IMR-90 (cell line): Measurements from ENCODE around the gene PDCD6IP. TPM values are rescaled to one million over a fixed set of nuclear protein-coding genes. Genes with fewer than 3 reads are reported as not detected.

Experiments used
- ATAC-seq: fragments of 200-7000 bp; cut with Tn5 transposase; 2 replicates; pipeline ENCODE4 v1.9.1; 2020; ENCODE audit warnings: low read depth, mild to moderate bottlenecking, moderate library complexity
- BruUV-seq: library from RNA; stranded (reverse); fragments of 400-500 nt; replicated peaks from 2 replicates; lab custom pipeline; 2021; lab: Mats Ljungman, UMichigan
- CTCF ChIA-PET: fragments of 300-600 bp; formaldehyde crosslinking; extraction: SDS; loops from one replicate; lab custom pipeline; 2021; ENCODE audit warnings: antibody characterized with exemption; lab: Yijun Ruan, JAX
- POLR2A ChIA-PET: fragments of 300-600 bp; sonication (Branson Sonifier 250); formaldehyde crosslinking; loops from one replicate; lab custom pipeline; 2022; ENCODE audit warnings: antibody characterized with exemption; ENCODE audit not compliant: unreplicated experiment; lab: Charles Lee
- DNase-seq: peaks from one replicate; pipeline ENCODE4 v3.0.0; 2013
- H2AFZ ChIP-seq: replicated peaks from 2 replicates; pipeline ENCODE3; 2013; ENCODE audit warnings: low read length, mild to moderate bottlenecking; ENCODE audit not compliant: poor library complexity
- H2AK5ac ChIP-seq: 2 replicates; pipeline ENCODE4 v1.6.1; 2013; ENCODE audit warnings: low read depth, low read length, inconsistent platforms
- H2AK9ac ChIP-seq: replicated peaks from 2 replicates; pipeline ENCODE3; 2013; ENCODE audit warnings: mild to moderate bottlenecking, low read depth, low read length, moderate library complexity; ENCODE audit not compliant: poor library complexity
- H2BK120ac ChIP-seq: 2 replicates; pipeline ENCODE4 v1.6.1; 2013; ENCODE audit warnings: low read depth, low read length, inconsistent platforms
- H2BK15ac ChIP-seq: 3 replicates; pipeline ENCODE4 v1.6.1; 2013; ENCODE audit warnings: low read depth, low read length, inconsistent platforms
- H2BK20ac ChIP-seq: 2 replicates; pipeline ENCODE4 v1.6.1; 2013; ENCODE audit warnings: low read depth, mild to moderate bottlenecking, inconsistent platforms, low read length, moderate library complexity
- H2BK5ac ChIP-seq: 2 replicates; pipeline ENCODE4 v1.6.1; 2013; ENCODE audit warnings: mild to moderate bottlenecking, low read depth, low read length, inconsistent platforms; ENCODE audit not compliant: poor library complexity, severe bottlenecking
- H3K14ac ChIP-seq: replicated peaks from 2 replicates; pipeline ENCODE4 v1.6.1; 2013; ENCODE audit warnings: low read depth, low read length, inconsistent platforms
- H3K18ac ChIP-seq: 2 replicates; pipeline ENCODE4 v1.6.1; 2013; ENCODE audit warnings: low read depth, low read length, control low read depth
- H3K23ac ChIP-seq: 2 replicates; pipeline ENCODE4 v1.6.1; 2013; ENCODE audit warnings: low read depth, low read length, inconsistent platforms
- H3K27ac ChIP-seq: 2 replicates; pipeline ENCODE4 v1.5.1; 2013; ENCODE audit warnings: mild to moderate bottlenecking, control low read depth, low read length; ENCODE audit not compliant: insufficient read depth
- H3K27me3 ChIP-seq: 2 replicates; pipeline ENCODE4 v1.6.1; 2013; ENCODE audit warnings: low read length; ENCODE audit not compliant: control insufficient read depth, insufficient read depth
- H3K36me3 ChIP-seq: 2 replicates; pipeline ENCODE4 v1.6.1; 2013; ENCODE audit warnings: low read length, mixed read lengths; ENCODE audit not compliant: control insufficient read depth, insufficient read depth
- H3K4ac ChIP-seq: 2 replicates; pipeline ENCODE4 v1.6.1; 2013; ENCODE audit warnings: low read depth, low read length, inconsistent platforms
- H3K4me1 ChIP-seq: 2 replicates; pipeline ENCODE4 v1.6.1; 2013; ENCODE audit warnings: low read length, mixed read lengths; ENCODE audit not compliant: control insufficient read depth, insufficient read depth
- H3K4me2 ChIP-seq: 2 replicates; pipeline ENCODE4 v1.6.1; 2013; ENCODE audit warnings: low read depth, mild to moderate bottlenecking, control low read depth, low read length, moderate library complexity
- H3K4me3 ChIP-seq: 2 replicates; pipeline ENCODE4 v1.5.1; 2013; ENCODE audit warnings: low read depth, mild to moderate bottlenecking, control low read depth, low read length, moderate library complexity; ENCODE audit not compliant: insufficient read depth
- H3K56ac ChIP-seq: 2 replicates; pipeline ENCODE4 v1.6.1; 2013; ENCODE audit warnings: low read length, inconsistent platforms; ENCODE audit not compliant: insufficient read depth; ENCODE audit errors: extremely low read depth
- H3K79me1 ChIP-seq, 2 experiments: 2 replicates each; pipeline ENCODE4 v1.6.1; 2013; ENCODE audit warnings: low read length in 2 of 2, inconsistent platforms in 1 of 2, low read depth in 1 of 2
- H3K9ac ChIP-seq: 2 replicates; pipeline ENCODE4 v1.6.1; 2013; ENCODE audit warnings: low read depth, low read length, control low read depth
- H3K9me1 ChIP-seq: 2 replicates; pipeline ENCODE4 v1.6.1; 2013; ENCODE audit warnings: low read length, inconsistent platforms; ENCODE audit not compliant: insufficient read depth
- H3K9me3 ChIP-seq: 2 replicates; pipeline ENCODE4 v1.6.1; 2013; ENCODE audit warnings: low read length; ENCODE audit not compliant: control insufficient read depth, insufficient read depth
- H4K20me1 ChIP-seq: 2 replicates; pipeline ENCODE4 v1.6.1; 2013; ENCODE audit warnings: low read length, inconsistent platforms; ENCODE audit not compliant: insufficient read depth
- H4K5ac ChIP-seq: 2 replicates; pipeline ENCODE4 v1.6.1; 2013; ENCODE audit warnings: mild to moderate bottlenecking, low read depth, low read length, control low read depth
- H4K8ac ChIP-seq, 2 experiments: 2 replicates each; pipeline ENCODE4 v1.6.1; 2013; ENCODE audit warnings: low read depth in 2 of 2, low read length in 2 of 2, control low read depth in 1 of 2, inconsistent platforms in 1 of 2
- H4K91ac ChIP-seq: 2 replicates; pipeline ENCODE4 v1.6.1; 2013; ENCODE audit warnings: low read depth, low read length, inconsistent platforms; ENCODE audit not compliant: insufficient read depth
- MXI1 ChIP-seq: IDR thresholded peaks from 2 replicates; pipeline ENCODE4 v1.6.1; 2012; ENCODE audit warnings: low read depth, mild to moderate bottlenecking, low read length, moderate library complexity, borderline replicate concordance
- WGBS, 2 experiments: methylation state at CpG; one replicate each; pipeline versions ENCODE4 v1.1.5 to v1.1.7; 2013; ENCODE audit warnings: missing lambda C conversion rate in 2 of 2; ENCODE audit not compliant: insufficient read length in 1 of 2; ENCODE audit errors: extremely low coverage in 2 of 2; 5-methylcytosine and 5-hydroxymethylcytosine counted together
- dilution Hi-C: fragments of 300-500 bp; cut with HindIII; formaldehyde crosslinking; loops from one replicate; pipeline ENCODE4 v1.14.3; 2018; ENCODE audit warnings: low sequenced_read_pairs; ENCODE audit not compliant: unreplicated experiment
- in situ Hi-C: fragments of 300-500 bp; cut with MboI; formaldehyde crosslinking; loops from 3 replicates; pipeline ENCODE4 v1.14.3; 2019; ENCODE audit warnings: low sequenced_read_pairs, inconsistent platforms, mixed read lengths
- intact Hi-C: fragments of 100-400 bp; cut with micrococcal nuclease; formaldehyde crosslinking; loops from 2 replicates; pipeline ENCODE4 v1.10.0; 2022
- polyA plus RNA-seq, 3 experiments: library from polyadenylated mRNA; depleted of rRNA; stranded (reverse); fragments of >200 nt; gene quantifications; 2 replicates each; pipeline ENCODE4 v1.2.3, GENCODE V29; 2012; ENCODE audit warnings: low replicate concordance in 1 of 3
- total RNA-seq: library from RNA; depleted of rRNA; stranded (reverse); fragments of >200 nt; gene quantifications from 2 replicates; pipeline ENCODE4 v1.2.3, GENCODE V29; 2012

Gene PDCD6IP
- total and polyA plus RNA-seq, 2 of the 4 experiments (the other 2 are of a cell fraction): 68.1 to 78.3 TPM

DNA sequence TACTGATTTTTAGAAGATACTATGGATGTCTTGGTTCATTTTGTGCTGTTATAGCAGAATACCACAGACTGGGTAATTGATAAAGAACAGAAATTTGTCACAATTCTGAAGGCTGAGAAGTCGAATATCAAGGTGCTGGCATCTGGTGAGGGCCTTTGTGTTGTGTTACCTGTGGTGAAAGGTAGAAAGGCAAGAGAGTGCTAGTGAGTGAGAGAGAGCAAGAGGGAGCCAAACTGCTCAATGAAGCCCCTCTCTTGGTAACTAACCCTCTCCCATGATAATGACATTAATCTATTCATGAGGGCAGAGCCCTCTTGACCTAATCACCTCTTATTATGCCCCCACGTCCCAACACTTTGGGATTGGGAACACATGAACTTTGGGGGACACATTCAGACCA lies 31.3 kb downstream of the PDCD6IP start:
- Histone ChIP-seq H4K91ac (no peak overlapping the region), H2AK9ac (no peak overlapping the region), H2BK120ac (no peak overlapping the region), H4K20me1 (no peaks in the 10 kb centered on the region), H3K23ac (no peak overlapping the region), H2AFZ (no peak overlapping the region), H3K27me3 (no peaks in the 10 kb centered on the region), H3K79me1 (peaks cover 22 to 40% of the 10 kb centered on the region in 2 experiments), H3K14ac (no peak overlapping the region), H3K9me3 (no peaks in the 10 kb centered on the region), H2AK5ac (no peak overlapping the region), H3K56ac (no peak overlapping the region), H3K4me2 (no peak overlapping the region), H4K8ac (no peak overlapping the region), H3K4me3 (no peak overlapping the region), H3K27ac (no peak overlapping the region), H3K18ac (no peak overlapping the region), H3K9me1 (no peaks in the 10 kb centered on the region), H3K36me3 (peaks cover 18% of the 10 kb centered on the region), H3K4me1 (no peaks in the 10 kb centered on the region; the same call in 1 of the 2 replicates), H4K5ac (no peak overlapping the region), H2BK20ac (no peak overlapping the region), H2BK5ac (no peak overlapping the region), H3K9ac (no peak overlapping the region), H2BK15ac (no peak overlapping the region), H3K4ac (no peak overlapping the region)
- ChIA-PET POLR2A (no interaction called here), CTCF (no interaction called here)
- TF ChIP-seq MXI1: no peak
- intact Hi-C loops: no loop called here
- dilution Hi-C loops: no loop called here
- 100% methylated on average over 1 of the region's 2 CpGs; no CpG with 5 or more reads in 1 of the 2 experiments for WGBS, 2 experiments
- no peak for ATAC-seq
- DNase-seq: no peak
- no TSS peak for BruUV-seq
- in situ Hi-C loops: no loop called here
